ENCODE results near the gene FKBP1B.
"Not testable (repeated sequence)": the region's sequence is repeated elsewhere in the genome, so short reads cannot be mapped to it uniquely, and the experiment has no call there.

Gene FKBP1B

DNA sequence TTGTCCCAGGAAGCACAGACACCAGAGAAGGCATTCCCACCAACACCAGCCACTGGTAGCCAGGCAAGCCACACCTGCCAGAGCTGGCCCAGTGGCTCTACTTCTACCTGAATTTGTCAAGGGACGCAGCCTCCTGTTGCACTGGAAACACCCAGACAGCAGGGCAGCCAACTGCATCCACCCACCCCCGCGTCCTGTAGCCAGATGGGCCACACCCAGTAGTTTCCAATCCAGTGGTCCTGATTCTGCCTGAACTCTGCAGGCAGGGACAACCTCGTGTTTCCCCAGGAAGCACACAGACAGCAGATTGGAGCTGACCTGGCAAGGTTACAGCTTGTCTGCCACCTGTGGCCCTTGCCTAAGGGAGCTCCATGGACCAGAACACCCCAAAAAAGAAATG, 55.4 kb downstream of the FKBP1B start:
- DNase-seq: no peak

DNA sequence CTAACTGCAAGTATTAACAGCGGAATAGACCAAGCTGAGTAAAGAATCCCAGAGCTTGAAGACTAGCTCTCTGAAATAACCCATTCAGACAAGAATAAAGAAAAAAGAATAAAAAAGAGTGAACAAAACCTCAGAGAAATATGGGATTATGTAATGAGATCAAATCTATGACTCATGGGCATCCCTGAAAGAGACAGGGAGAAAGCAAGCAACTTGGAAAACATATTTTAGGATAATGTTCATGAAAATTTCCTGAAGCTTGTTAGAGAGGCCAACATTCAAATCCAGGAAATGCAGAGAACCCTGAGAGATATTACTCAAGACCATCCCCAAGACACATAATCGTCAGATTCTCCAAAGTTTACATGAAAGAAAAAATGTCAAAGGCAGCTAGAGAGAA, 56.3 kb downstream of the FKBP1B start:
- no peak for DNase-seq

GRCh38 chr2:24106786-24107185, 57.2 kb downstream of the FKBP1B start:
- no peak for DNase-seq

DNA sequence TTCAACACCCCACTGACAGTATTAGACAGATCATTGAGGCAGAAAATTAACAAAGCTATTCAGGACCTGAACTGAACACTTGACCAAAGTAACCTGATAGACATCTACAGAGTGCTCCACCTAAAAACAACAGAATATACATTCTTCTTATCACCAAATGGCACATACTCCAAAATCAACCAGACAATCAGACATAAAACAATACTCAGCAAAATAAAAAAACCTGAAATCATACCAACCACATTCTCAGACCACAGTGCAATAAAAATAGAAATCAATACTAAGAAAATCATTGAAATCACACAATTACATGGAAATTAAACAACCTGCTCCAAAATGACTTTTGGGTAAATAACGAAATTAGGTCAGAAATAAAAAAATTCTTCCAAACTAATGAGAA, 57.8 kb downstream of the FKBP1B start:
- no peak for DNase-seq

- DNase-seq: not testable (repeated sequence)
These were observed 59.9 kb downstream of the FKBP1B start for GRCh38 chr2:24109431-24109830.

DNA sequence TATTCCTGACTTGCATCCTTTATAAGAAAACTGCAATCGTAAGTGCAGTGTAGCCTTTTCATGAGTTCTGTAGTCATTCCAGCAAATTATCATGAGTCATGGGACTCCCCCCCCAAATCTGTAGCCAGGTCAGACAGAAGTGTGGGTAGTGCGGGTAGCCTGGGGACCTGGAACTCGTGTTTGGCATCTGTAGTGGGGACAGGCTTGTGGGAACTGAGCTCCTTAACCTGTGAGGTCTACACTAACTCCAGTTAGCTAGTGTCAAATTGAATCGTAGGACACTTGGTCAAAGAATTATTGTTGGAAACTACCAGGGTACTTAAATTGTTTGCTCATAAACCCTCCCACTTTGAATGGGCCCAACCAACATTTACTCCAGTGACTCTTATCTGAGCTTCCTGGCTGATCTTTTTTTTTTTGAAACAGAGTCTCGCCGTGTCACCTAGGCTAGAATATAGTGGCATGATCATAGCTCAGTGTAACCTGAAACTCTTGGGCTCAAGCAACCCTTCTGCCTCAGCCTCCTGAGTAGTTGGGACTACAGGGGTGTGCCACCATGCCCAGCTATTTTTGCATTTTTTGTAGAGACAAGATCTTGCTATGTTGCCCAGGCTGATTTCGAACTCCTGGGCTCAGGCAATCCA, 61.2 kb downstream of the FKBP1B start:
- DNase-seq: no peak

DNA sequence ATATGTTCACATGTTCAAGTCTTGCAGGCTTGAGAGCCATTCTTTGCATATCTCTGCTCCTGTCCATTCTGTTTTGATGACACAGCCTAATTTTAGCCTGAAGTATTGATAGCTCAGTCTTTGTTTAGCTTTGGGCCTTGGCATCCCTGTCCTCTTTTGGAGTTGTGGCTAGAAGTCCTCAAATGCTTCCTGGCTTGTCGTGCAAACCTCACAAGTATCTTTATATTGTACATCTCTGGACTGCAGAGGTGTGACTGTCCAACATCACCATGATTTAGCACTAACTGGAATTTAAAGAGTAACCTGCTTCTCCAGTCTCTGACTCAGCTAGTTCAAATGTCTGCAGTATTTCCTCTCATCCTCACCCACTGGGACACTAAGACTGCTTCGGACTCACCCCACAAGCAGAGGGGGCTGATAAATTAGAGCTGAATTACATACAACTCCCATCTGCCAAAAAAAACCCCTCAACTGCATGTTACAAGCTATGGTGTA, 61.9 kb downstream of the FKBP1B start:
- DNase-seq: no peak

Data from T1000 (cell line).